Thyroid gland (tissue), 4 donors: Measurements from ENCODE around the gene GSPT1.

Experiments
- POLR2A ChIP-seq, 2 donors: fragments of 450-650 bp; IDR thresholded peaks; one replicate each; pipeline ENCODE4 v1.6.1; 2017; ENCODE audit warnings: antibody characterized with exemption in 2 of 2, mild to moderate bottlenecking in 2 of 2, moderate library complexity in 1 of 2
- TF ChIP-seq, protein P1 (sequence below), 6 experiments: fragments of 200-600 bp in 3 of 6; fragments of 450-650 bp in 3 of 6; sonication (generic) in 3 of 6; IDR thresholded peaks; one replicate each; pipeline ENCODE4 v1.5.1; 2016 to 2019; ENCODE audit warnings: antibody characterized with exemption in 6 of 6, mild to moderate bottlenecking in 2 of 6, inconsistent platforms in 1 of 6, moderate library complexity in 1 of 6

DNA sequence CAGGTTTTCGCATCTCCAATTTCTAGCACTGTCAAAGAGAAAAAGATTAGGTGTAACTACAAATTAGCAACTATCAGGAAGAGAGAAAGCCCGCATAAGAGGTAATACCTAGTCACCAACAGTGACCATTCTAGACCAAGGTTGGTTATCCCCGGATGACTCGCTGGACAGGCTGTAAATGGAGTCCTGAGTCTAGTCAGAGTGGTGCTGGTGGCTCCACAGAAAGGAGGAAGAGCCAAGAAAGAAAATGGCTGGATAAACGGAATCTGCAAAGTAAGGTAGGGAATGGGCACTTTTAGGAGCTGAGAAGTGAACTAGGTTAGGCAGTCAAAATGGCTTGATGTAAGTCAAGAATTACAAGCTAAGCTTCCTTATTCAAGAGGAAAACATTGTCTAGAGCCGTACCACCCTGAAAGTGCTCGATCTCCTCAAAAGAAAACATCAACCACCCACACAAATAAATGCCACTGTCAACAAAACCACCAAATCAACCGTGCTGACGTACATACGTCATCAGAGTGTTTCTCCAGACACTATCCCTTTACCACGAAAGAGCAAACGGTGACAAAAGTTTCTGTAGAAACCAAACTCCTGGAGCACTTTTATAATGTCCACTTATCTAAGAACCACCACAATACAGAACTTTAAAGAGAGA lies 2.2 kb downstream of the GSPT1 start:
- TF ChIP-seq, protein P1, sequence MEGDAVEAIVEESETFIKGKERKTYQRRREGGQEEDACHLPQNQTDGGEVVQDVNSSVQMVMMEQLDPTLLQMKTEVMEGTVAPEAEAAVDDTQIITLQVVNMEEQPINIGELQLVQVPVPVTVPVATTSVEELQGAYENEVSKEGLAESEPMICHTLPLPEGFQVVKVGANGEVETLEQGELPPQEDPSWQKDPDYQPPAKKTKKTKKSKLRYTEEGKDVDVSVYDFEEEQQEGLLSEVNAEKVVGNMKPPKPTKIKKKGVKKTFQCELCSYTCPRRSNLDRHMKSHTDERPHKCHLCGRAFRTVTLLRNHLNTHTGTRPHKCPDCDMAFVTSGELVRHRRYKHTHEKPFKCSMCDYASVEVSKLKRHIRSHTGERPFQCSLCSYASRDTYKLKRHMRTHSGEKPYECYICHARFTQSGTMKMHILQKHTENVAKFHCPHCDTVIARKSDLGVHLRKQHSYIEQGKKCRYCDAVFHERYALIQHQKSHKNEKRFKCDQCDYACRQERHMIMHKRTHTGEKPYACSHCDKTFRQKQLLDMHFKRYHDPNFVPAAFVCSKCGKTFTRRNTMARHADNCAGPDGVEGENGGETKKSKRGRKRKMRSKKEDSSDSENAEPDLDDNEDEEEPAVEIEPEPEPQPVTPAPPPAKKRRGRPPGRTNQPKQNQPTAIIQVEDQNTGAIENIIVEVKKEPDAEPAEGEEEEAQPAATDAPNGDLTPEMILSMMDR (IDR thresholded peaks at IDR 0.05): no peak
- no peak for TF ChIP-seq POLR2A (IDR thresholded peaks at IDR 0.05)
